Inferior parietal cortex (tissue), 1 donor: ENCODE data around the gene AKAP12.
"Not testable (repeated sequence)": the region's sequence is repeated elsewhere in the genome, so short reads cannot be mapped to it uniquely, and the experiment has no call there.

ENCODE experiments used
- DNase-seq: peaks from one replicate; pipeline ENCODE4 v3.0.0-alpha.2; 2016; ENCODE audit errors: extremely low spot score

AKAP12 gene

DNA sequence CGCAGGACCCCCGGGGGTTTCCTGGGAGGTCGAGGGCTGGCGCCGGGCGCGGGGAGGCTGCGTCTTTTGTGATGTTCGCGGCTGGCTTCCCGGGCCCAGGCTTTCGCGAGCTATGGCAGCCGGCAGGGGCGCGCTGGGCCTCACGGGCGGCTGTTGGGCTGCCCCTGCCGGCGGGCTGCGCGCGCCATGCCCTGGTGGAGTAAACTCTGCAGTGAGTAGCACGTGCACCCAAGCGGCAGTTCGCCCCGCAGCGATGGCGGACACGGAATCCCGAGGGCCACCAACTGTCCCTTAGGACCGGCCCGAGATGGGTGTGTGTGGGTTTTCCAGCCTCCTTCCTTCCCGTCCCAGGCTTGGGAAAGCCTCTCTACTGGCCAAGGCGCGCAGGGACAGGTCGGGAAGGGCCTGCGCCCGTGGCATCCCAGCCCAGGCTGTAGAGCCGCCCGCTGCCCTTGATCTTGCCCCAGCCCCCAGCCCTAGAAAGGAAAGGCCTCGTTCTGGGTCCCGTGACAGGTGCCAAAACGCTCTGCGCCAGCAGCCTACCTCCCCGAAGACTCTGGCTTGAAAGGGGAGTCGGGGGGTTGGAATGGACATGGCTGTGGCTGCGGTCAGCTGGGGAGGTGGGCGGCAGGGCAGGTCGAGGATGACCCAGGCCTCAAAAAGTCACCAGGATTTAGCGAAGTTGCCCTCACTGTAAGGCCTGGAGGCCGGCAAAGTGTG is 101.9 kb downstream of the AKAP12 start:
- no peak for DNase-seq

DNA sequence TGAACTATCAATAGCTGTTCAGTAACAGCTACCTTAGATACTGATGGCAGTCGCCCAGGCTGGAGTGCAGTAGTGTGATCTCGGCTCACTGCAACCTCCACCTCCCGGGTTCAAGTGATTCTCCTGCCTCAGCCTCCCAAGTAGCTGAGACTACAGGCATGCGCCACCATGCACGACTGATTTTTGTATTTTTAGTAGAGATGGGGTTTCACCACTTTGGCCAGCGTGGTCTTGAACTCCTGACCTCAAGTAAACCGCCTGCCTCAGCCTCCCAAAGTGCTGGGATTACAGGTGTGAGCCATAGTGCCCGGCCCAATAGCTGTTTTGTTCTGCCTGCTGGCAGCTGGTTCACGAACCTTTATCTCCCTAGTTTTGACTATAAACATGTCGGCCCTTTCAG is 103.0 kb downstream of the AKAP12 start:
- DNase-seq, result not testable (repeated sequence)

DNA sequence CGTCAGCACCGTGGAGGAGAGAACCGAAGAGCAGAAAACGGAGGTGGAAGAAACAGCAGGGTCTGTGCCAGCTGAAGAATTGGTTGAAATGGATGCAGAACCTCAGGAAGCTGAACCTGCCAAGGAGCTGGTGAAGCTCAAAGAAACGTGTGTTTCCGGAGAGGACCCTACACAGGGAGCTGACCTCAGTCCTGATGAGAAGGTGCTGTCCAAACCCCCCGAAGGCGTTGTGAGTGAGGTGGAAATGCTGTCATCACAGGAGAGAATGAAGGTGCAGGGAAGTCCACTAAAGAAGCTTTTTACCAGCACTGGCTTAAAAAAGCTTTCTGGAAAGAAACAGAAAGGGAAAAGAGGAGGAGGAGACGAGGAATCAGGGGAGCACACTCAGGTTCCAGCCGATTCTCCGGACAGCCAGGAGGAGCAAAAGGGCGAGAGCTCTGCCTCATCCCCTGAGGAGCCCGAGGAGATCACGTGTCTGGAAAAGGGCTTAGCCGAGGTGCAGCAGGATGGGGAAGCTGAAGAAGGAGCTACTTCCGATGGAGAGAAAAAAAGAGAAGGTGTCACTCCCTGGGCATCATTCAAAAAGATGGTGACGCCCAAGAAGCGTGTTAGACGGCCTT is 110.0 kb downstream of the AKAP12 start:
- no peak for DNase-seq

DNA sequence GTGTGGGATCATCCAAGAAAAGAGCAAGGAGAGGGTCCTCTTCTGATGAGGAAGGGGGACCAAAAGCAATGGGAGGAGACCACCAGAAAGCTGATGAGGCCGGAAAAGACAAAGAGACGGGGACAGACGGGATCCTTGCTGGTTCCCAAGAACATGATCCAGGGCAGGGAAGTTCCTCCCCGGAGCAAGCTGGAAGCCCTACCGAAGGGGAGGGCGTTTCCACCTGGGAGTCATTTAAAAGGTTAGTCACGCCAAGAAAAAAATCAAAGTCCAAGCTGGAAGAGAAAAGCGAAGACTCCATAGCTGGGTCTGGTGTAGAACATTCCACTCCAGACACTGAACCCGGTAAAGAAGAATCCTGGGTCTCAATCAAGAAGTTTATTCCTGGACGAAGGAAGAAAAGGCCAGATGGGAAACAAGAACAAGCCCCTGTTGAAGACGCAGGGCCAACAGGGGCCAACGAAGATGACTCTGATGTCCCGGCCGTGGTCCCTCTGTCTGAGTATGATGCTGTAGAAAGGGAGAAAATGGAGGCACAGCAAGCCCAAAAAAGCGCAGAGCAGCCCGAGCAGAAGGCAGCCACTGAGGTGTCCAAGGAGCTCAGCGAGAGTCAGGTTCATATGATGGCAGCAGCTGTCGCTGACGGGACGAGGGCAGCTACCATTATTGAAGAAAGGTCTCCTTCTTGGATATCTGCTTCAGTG is 110.8 kb downstream of the AKAP12 start:
- DNase-seq, result no peak

DNA sequence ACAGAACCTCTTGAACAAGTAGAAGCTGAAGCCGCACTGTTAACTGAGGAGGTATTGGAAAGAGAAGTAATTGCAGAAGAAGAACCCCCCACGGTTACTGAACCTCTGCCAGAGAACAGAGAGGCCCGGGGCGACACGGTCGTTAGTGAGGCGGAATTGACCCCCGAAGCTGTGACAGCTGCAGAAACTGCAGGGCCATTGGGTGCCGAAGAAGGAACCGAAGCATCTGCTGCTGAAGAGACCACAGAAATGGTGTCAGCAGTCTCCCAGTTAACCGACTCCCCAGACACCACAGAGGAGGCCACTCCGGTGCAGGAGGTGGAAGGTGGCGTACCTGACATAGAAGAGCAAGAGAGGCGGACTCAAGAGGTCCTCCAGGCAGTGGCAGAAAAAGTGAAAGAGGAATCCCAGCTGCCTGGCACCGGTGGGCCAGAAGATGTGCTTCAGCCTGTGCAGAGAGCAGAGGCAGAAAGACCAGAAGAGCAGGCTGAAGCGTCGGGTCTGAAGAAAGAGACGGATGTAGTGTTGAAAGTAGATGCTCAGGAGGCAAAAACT is 111.5 kb downstream of the AKAP12 start:
- DNase-seq, result no peak

DNA sequence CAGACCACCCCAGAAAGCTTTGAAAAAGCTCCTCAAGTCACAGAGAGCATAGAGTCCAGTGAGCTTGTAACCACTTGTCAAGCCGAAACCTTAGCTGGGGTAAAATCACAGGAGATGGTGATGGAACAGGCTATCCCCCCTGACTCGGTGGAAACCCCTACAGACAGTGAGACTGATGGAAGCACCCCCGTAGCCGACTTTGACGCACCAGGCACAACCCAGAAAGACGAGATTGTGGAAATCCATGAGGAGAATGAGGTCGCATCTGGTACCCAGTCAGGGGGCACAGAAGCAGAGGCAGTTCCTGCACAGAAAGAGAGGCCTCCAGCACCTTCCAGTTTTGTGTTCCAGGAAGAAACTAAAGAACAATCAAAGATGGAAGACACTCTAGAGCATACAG is 112.0 kb downstream of the AKAP12 start:
- no peak for DNase-seq

DNA sequence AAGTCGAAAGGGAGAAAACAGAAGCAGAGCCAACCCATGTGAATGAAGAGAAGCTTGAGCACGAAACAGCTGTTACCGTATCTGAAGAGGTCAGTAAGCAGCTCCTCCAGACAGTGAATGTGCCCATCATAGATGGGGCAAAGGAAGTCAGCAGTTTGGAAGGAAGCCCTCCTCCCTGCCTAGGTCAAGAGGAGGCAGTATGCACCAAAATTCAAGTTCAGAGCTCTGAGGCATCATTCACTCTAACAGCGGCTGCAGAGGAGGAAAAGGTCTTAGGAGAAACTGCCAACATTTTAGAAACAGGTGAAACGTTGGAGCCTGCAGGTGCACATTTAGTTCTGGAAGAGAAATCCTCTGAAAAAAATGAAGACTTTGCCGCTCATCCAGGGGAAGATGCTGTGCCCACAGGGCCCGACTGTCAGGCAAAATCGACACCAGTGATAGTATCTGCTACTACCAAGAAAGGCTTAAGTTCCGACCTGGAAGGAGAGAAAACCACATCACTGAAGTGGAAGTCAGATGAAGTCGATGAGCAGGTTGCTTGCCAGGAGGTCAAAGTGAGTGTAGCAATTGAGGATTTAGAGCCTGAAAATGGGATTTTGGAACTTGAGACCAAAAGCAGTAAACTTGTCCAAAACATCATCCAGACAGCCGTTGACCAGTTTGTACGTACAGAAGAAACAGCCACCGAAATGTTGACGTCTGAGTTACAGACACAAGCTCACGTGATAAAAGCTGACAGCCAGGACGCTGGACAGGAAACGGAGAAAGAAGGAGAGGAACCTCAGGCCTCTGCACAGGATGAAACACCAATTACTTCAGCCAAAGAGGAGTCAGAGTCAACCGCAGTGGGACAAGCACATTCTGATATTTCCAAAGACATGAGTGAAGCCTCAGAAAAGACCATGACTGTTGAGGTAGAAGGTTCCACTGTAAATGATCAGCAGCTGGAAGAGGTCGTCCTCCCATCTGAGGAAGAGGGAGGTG is 112.9 kb downstream of the AKAP12 start:
- no peak for DNase-seq

DNA sequence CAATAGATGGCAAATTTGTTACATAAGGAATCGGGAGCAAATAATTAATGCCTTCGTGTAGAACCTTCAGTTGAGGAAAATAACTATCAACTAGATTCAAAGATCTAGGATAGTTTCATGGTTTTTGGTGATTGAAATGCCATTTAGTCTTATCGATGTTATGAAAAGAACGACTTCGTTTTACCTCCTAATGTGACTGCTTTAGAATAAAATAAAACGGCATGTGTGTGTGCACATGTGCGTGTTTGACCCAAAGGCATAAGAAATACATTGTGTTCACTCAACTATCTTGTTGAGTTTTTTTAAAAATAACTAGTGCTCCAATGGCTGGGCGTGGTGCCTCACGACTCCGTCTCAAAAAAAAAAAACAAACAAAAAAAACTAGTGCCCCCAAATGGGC is 114.0 kb downstream of the AKAP12 start:
- DNase-seq, result no peak

DNA sequence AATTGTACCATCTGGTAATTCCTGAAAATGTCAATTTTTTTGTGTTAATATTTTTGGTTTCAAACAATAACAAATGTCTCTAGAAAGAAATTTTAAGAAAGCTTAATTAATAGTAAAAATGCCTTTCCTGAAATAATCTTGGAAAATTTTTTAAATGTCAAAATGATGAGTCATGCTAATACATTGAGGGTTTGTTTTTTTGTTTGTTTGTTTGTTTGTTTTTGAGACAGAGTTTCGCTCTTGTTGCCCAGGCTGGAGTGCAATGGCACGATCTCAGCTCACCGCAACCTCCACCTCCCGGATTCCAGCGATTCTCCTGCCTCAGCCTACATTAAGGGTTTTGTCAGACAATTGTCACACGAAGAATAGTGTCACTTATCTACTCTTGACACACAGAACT is 117.2 kb downstream of the AKAP12 start:
- DNase-seq, result not testable (repeated sequence)

DNA sequence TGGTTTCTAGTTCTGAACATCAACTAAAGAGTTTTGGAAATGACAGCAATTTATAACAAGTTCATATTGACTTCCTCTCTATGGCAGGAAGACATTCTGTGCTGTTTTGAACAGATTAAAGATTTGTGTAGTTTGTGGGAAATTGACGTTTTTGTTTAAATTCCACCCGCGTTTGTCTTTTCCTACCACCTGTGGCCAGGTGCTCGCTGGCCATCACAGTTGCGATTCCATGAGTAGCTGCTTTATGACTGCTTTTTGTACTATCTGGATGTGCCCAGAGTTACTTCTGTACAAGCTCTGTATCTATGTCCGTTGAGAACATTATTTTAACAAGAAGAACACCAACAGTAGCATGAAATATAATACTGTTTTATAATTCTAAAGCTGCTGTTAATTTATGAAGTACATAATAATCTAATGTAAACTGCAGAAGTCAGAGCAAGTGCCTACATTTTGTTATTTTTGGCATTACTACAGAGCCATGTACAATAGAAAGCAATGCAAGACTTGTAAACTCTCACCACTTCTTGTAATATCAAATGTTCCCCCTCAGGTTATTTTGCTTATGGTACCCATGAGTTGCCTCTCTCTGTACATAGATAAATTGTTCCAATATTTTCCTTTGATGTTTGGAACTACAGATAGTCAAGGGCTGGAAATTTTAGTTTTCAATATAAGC is 118.1 kb downstream of the AKAP12 start:
- DNase-seq, result no peak

DNA sequence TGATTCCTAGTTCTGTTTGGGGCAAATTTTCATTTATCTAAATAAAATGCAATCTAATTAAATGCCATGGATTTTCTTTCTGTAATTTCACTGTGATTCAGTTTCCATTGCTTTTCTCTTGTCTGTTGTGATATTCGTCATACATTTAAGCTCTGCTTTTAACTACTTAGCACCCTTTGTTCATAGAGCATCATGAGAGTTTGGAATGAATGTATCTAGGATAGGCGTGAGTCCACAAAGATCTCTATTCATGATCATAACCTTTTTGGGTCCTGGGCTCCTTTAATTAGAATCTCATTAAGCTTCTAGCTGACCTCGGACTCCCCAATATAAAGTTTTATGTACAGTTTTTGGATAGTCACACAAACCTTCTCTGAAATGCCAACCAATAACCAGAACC is 118.7 kb downstream of the AKAP12 start:
- no peak for DNase-seq

DNA sequence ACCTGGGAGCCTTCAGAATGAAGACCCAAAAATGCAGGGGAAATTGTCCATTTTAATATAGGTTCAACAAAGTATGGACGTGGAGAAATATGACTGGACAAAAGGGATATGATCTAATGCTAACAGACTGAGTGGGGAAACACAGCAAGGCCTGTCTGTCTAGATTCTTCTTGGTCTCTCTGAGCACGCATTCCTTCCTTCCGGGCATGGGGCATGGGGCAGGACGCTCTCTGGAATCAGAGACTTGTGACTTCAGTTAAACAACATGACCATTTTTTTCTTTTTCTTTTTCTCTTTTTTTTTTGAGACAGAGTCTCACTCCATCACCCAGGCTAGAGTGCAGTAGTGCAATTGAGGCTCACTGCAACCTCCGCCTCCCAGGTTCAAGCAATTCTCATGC is 119.7 kb downstream of the AKAP12 start:
- no peak for DNase-seq

DNA sequence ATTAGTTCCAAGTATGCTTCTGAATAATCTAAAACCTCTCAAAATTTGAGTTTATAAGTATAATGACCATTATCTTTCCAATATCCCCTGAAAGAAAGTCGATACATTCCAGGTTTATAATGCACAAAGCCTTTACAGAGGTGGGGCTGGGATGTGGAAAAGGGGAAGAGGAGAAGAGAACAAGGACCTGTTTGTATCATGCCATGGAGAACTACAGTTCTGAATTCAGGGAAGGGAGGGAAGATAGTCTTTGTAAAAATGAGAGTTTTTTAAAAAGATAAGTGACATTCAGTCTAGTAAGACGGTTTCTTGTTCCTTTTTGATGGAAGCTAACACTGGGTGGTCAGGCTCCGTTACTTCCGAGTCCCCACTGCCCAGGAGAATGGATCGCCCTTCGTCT is 125.5 kb downstream of the AKAP12 start:
- no peak for DNase-seq

DNA sequence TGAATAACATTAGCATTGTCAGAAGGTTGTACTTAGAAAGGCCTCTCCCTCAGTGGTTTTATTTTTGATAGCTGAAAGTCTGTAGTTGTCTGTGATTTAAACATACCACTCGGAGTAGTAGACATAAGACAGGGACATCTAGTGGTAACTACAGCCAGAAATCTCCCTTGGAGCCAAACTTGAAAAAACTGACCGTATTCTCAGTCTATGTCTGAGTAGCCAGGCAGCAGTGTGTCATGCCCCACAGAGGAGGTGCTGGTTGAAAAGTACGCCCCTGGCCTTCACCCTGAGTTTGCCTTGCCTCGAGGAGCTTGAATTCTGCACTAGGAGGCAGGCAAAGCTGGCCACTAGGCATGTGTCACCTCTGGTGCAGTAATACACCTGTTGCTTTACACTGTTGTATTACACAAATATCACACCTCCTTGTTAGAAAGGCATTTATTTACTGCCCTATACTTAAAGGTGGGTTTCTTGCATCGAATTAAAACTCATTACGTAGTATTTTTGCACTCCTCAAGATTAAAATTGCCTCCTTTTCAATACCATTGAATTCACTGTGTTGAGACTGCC is 130.8 kb downstream of the AKAP12 start:
- DNase-seq, result no peak

DNA sequence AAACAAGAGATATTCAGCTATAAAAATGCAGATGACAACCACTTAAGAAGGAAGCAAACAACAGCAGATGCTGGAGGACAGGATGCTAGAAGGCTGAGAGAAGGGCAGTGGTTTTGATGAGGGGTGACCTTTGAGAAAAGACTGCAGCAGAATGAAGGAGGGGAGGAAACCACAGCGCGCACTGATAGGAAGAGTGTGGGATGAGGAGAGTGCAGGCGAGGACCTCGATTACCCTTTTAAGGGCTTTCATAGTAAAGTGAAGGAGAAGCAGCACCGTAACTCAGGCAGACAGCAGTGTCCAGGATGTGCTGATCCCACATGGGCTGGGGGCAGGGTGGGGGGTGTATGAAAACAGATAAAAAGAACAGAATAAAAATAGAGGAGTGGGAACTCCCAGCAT is 132.4 kb downstream of the AKAP12 start:
- no peak for DNase-seq

DNA sequence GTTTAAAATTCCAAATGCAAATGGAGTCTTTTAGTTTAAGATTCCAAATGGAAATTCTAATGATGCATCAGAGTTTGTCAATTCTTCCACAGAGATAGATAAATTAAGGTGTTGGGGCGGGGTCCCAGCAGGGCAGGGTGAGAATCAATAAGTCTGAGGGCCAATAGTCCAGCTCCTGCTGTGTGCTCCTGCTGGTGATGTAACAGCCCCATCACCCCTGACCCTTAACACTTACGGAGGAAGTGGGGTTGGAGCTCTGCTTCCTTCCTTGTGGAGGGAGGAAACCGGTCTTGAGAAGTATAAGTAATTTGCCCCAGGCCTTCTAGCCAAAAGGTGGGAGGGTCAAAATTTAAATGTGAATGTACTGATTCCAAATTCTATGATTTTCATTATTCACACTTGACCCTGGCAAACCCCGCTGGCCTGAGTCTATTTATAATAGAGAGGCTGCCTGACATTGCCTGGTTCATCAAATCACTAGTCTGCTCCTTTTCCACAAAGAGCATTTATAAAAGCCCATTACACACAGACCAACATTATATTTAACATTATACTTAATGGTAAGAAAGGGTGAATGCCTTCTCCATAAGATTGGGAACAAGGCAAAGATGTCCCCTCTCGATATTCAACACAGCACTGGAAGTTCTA is 134.4 kb downstream of the AKAP12 start:
- no peak for DNase-seq

DNA sequence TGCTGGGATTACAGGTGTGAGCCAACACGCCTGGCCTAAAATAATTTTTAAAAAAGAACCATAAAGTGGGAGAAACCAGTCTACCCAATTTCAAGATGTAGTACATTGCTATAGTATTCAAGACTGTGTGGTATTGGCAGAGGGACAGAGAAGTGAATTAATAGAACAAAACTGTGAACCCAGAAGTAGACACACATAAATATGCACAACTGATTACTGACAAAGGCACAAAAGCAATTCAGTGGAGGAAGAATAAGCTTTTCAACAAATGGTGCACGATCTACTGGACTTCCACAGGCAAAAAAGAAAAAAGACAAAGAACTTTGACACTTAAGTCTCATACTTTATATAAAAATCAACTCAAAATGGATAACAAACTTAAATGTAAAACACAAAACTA is 136.1 kb downstream of the AKAP12 start:
- no peak for DNase-seq

DNA sequence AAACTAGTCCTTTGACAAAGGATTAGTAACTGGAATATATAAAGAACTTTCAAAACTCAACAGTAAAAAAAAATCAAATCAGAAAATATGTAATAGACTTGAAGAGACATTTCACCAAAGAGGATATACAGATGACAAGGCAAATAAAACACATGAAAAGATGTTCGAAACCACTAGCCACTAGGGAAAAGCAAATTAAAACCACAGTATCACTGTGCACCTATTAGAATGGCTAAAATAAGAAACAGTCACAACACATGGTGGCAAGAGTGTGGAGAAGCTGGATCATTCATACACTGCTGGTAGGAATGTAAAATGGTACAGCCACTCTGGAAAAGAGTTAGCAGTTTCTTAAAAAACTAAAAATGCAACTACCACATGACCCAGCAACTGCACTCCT is 136.7 kb downstream of the AKAP12 start:
- no peak for DNase-seq

DNA sequence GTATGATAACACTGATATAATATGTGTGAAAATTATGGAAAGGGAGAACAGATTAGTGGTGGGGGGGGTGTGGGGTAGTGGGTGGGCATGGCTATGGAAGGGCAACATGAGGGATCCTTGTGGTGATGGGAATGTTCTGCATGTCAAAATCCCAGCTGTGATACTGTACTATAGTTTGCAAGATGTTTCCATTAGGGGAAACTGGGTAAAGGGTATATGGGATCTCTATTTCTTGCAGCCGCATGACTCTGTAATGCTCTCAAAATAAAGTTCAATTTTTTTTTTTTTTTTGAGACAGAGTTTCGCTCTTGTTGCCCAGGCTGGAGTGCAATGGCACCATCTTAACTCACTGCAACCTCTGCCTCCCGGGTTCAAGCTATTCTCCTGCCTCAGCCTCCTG is 137.3 kb downstream of the AKAP12 start:
- no peak for DNase-seq
